Measurements from ENCODE around the gene SLC44A1. TPM values are rescaled to one million over a fixed set of nuclear protein-coding genes. Genes with fewer than 3 reads are reported as not detected.

The SLC44A1 gene
- polyA plus RNA-seq, 1 of the 3 experiments (the other 2 are of a cell fraction), result 4.5 TPM

DNA sequence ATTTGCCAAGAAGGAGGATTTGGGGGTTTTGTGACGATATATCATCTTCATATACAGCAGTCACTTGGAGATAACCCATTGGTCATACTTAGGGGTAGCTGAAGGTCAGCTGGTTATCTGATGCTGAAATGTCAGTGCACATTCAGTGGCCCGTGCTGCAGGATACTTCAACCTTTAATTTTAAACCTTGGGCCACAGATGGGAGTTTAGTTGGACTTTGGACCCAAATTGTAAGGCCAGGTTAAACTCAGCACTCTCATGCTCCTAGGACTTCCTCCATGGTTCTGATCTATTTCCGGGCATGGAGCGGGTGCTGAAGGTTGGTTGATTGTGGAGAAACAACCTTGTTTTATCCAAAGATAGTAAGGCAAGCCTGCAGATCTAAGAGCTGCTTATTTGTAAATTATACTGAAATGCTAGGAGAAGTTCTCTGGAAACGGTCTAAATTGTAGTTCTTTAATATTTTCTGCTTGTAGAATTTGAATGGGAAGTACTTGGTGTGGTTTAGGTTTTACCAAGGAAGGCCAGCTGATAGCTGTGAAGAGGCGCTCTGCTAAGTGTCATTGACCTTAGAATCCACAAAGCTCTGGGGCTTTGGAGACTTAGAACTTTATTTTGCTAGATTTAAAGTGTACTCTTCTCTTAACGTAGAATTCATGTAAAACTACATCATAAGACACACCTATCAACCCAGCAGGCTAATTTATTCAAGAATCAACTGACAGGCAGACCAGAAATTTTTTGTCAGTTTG is 38.6 kb downstream of the SLC44A1 start:
- Histone ChIP-seq H3K9ac (no peak overlapping the region), H3K4me2 (no peak overlapping the region), H3K79me2 (ENCODE audit: insufficient read depth) (no peaks in the 10 kb centered on the region), H3K27me3 (ENCODE audit: insufficient read depth) (no peaks in the 10 kb centered on the region), H2AFZ (ENCODE audit: low read depth) (no peak overlapping the region), H3F3A (replicated peaks; ENCODE audit: insufficient read depth) (no peaks in the 10 kb centered on the region), H3K4me3 (ENCODE audit: low read depth in 2 of 2, low read length in 1 of 2) (no peak overlapping the region), H4K20me1 (ENCODE audit: insufficient read depth) (no peaks in the 10 kb centered on the region), H3K9me3 (no peaks in the 10 kb centered on the region), H3K9me2 (no peaks in the 10 kb centered on the region), H3K36me3 (replicated peaks in 1 of 2; ENCODE audit: control insufficient read depth in 1 of 2, insufficient read depth in 2 of 2, low read length in 1 of 2) (no peaks in the 10 kb centered on the region), H3K27ac (ENCODE audit: low read depth in 2 of 2, low read length in 1 of 2) (no peak overlapping the region), H3K4me1 (ENCODE audit: control insufficient read depth in 1 of 2, insufficient read depth in 2 of 2, low read depth in 1 of 2, low read length in 1 of 2) (no peaks in the 10 kb centered on the region)
- 95% methylated on average over 7 of the region's 7 CpGs for WGBS (ENCODE audit: low lambda C conversion rate)
- no peak for DNase-seq
- POLR2A ChIA-PET, result no interaction called here
- TF ChIP-seq GABPA (IDR thresholded peaks at IDR 0.05; ENCODE audit: low read depth), result no peak
- no peak for TF ChIP-seq FOSL2 (IDR thresholded peaks at IDR 0.05; ENCODE audit: borderline replicate concordance, low read depth)
- no peak for TF ChIP-seq NFIC (IDR thresholded peaks at IDR 0.05; ENCODE audit: borderline replicate concordance)
- no peak for TF ChIP-seq GATA2 (CRISPR knock-in tag; IDR thresholded peaks at IDR 0.05)
- no peak for TF ChIP-seq RXRA (IDR thresholded peaks at IDR 0.05; ENCODE audit: borderline replicate concordance, low read depth)
- CTCF ChIA-PET, result no interaction called here

DNA sequence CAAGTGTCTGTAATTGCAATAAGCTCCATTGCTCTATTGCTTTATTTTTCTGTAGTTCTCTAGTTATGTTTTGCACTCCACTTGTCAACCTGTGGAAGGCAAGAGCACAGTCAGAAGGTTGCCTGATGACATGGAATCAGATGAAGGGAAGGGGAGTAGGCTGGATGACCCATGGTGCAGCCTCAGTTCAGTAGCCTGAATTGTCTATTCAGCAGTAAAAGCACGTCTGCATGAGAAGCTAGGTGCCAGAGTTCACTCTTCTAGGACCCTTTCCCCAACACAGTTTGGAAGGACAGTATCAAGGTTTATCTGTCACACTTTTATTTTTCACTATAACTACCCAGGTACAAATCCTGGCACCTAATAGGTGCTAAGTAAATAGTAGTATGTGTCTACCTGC is 39.3 kb downstream of the SLC44A1 start:
- Histone ChIP-seq H3K79me2 (ENCODE audit: insufficient read depth) (no peaks in the 10 kb centered on the region), H3K9me2 (no peaks in the 10 kb centered on the region), H3K4me2 (no peak overlapping the region), H3K36me3 (replicated peaks in 1 of 2; ENCODE audit: control insufficient read depth in 1 of 2, insufficient read depth in 2 of 2, low read length in 1 of 2) (no peaks in the 10 kb centered on the region), H3K27ac (ENCODE audit: low read depth in 2 of 2, low read length in 1 of 2) (no peak overlapping the region), H3K27me3 (ENCODE audit: insufficient read depth) (no peaks in the 10 kb centered on the region), H3K9ac (no peak overlapping the region), H3K4me3 (ENCODE audit: low read depth in 2 of 2, low read length in 1 of 2) (no peak overlapping the region), H3K4me1 (ENCODE audit: control insufficient read depth in 1 of 2, insufficient read depth in 2 of 2, low read depth in 1 of 2, low read length in 1 of 2) (no peaks in the 10 kb centered on the region), H4K20me1 (ENCODE audit: insufficient read depth) (no peaks in the 10 kb centered on the region), H3F3A (replicated peaks; ENCODE audit: insufficient read depth) (no peaks in the 10 kb centered on the region), H3K9me3 (no peaks in the 10 kb centered on the region), H2AFZ (ENCODE audit: low read depth) (no peak overlapping the region)
- ChIA-PET POLR2A (no interaction called here), CTCF (no interaction called here)
- DNase-seq, result no peak
- WGBS (ENCODE audit: low lambda C conversion rate), result 100% methylated on average over 1 of the region's 1 CpG
- no peak for TF ChIP-seq FOXM1 (IDR thresholded peaks at IDR 0.05; ENCODE audit: low read depth)
- TF ChIP-seq FOXJ3 (CRISPR knock-in tag; IDR thresholded peaks at IDR 0.05), result no peak
- no peak for TF ChIP-seq GABPA (IDR thresholded peaks at IDR 0.05; ENCODE audit: low read depth)
- TF ChIP-seq, protein P1, sequence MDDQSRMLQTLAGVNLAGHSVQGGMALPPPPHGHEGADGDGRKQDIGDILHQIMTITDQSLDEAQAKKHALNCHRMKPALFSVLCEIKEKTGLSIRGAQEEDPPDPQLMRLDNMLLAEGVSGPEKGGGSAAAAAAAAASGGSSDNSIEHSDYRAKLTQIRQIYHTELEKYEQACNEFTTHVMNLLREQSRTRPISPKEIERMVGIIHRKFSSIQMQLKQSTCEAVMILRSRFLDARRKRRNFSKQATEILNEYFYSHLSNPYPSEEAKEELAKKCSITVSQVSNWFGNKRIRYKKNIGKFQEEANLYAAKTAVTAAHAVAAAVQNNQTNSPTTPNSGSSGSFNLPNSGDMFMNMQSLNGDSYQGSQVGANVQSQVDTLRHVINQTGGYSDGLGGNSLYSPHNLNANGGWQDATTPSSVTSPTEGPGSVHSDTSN (IDR thresholded peaks at IDR 0.05), result no peak
- TF ChIP-seq RFX5 (IDR thresholded peaks at IDR 0.05; ENCODE audit: low read length), result no peak
- no peak for TF ChIP-seq MXI1 (IDR thresholded peaks at IDR 0.05; ENCODE audit: low read depth, low read length)
- TF ChIP-seq TCF12 (IDR thresholded peaks at IDR 0.05), result no peak
- no peak for TF ChIP-seq RXRA (IDR thresholded peaks at IDR 0.05; ENCODE audit: borderline replicate concordance, low read depth)
- TF ChIP-seq, protein P2, sequence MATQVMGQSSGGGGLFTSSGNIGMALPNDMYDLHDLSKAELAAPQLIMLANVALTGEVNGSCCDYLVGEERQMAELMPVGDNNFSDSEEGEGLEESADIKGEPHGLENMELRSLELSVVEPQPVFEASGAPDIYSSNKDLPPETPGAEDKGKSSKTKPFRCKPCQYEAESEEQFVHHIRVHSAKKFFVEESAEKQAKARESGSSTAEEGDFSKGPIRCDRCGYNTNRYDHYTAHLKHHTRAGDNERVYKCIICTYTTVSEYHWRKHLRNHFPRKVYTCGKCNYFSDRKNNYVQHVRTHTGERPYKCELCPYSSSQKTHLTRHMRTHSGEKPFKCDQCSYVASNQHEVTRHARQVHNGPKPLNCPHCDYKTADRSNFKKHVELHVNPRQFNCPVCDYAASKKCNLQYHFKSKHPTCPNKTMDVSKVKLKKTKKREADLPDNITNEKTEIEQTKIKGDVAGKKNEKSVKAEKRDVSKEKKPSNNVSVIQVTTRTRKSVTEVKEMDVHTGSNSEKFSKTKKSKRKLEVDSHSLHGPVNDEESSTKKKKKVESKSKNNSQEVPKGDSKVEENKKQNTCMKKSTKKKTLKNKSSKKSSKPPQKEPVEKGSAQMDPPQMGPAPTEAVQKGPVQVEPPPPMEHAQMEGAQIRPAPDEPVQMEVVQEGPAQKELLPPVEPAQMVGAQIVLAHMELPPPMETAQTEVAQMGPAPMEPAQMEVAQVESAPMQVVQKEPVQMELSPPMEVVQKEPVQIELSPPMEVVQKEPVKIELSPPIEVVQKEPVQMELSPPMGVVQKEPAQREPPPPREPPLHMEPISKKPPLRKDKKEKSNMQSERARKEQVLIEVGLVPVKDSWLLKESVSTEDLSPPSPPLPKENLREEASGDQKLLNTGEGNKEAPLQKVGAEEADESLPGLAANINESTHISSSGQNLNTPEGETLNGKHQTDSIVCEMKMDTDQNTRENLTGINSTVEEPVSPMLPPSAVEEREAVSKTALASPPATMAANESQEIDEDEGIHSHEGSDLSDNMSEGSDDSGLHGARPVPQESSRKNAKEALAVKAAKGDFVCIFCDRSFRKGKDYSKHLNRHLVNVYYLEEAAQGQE (IDR thresholded peaks at IDR 0.05; ENCODE audit: low read depth, low read length), result no peak
- TF ChIP-seq SMC3 (IDR thresholded peaks at IDR 0.05; ENCODE audit: low read depth, low read length), result no peak
- TF ChIP-seq TAF1 (IDR thresholded peaks at IDR 0.05; ENCODE audit: borderline replicate concordance, low read depth, low read length), result no peak
- TF ChIP-seq, protein P3, sequence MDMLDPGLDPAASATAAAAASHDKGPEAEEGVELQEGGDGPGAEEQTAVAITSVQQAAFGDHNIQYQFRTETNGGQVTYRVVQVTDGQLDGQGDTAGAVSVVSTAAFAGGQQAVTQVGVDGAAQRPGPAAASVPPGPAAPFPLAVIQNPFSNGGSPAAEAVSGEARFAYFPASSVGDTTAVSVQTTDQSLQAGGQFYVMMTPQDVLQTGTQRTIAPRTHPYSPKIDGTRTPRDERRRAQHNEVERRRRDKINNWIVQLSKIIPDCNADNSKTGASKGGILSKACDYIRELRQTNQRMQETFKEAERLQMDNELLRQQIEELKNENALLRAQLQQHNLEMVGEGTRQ (IDR thresholded peaks at IDR 0.05; ENCODE audit: borderline replicate concordance, low read depth, low read length), result no peak
- TF ChIP-seq, protein P4, sequence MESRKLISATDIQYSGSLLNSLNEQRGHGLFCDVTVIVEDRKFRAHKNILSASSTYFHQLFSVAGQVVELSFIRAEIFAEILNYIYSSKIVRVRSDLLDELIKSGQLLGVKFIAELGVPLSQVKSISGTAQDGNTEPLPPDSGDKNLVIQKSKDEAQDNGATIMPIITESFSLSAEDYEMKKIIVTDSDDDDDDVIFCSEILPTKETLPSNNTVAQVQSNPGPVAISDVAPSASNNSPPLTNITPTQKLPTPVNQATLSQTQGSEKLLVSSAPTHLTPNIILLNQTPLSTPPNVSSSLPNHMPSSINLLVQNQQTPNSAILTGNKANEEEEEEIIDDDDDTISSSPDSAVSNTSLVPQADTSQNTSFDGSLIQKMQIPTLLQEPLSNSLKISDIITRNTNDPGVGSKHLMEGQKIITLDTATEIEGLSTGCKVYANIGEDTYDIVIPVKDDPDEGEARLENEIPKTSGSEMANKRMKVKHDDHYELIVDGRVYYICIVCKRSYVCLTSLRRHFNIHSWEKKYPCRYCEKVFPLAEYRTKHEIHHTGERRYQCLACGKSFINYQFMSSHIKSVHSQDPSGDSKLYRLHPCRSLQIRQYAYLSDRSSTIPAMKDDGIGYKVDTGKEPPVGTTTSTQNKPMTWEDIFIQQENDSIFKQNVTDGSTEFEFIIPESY (IDR thresholded peaks at IDR 0.05; ENCODE audit: borderline replicate concordance, low read depth), result no peak
- no peak for TF ChIP-seq MEF2A (IDR thresholded peaks at IDR 0.05; ENCODE audit: borderline replicate concordance, low read depth)
- no peak for TF ChIP-seq CHD2 (IDR thresholded peaks at IDR 0.05; ENCODE audit: low read length, partially characterized antibody)
- TF ChIP-seq YY1 (IDR thresholded peaks at IDR 0.05; ENCODE audit: low read depth), result no peak
- no peak for TF ChIP-seq JUND (IDR thresholded peaks at IDR 0.05)
- no peak for TF ChIP-seq SIN3A (IDR thresholded peaks at IDR 0.05; ENCODE audit: borderline replicate concordance, low read depth, low read length)
